Retinal pigment epithelial cell (primary cell): Measurements from ENCODE around the gene CAPG.
"Not testable (repeated sequence)": the region's sequence is repeated elsewhere in the genome, so short reads cannot be mapped to it uniquely, and the experiment has no call there.

Experiments used
- DNase-seq: peaks from one replicate; pipeline ENCODE4 v3.0.0-alpha.2; 2010; ENCODE audit warnings: low read depth
- H3K4me3 ChIP-seq: 2 replicates; pipeline ENCODE4 v1.5.1; 2011; ENCODE audit warnings: mild to moderate bottlenecking, low read length, control low read depth, moderate library complexity
- CTCF ChIP-seq: conservative IDR thresholded peaks from 2 replicates; pipeline ENCODE4 v1.5.1; 2011; ENCODE audit warnings: low read depth, low read length, control low read depth, inconsistent platforms

The CAPG gene

GRCh38 chr2:85445316-85446295 is 35.4 kb upstream of the CAPG start:
- no peak for DNase-seq
- H3K4me3 ChIP-seq: no peak overlapping the region

GRCh38 chr2:85444629-85445172 is 34.5 kb upstream of the CAPG start:
- DNase-seq: no peak
- no peak for TF ChIP-seq CTCF
- H3K4me3 ChIP-seq: no peak overlapping the region

More at GRCh38 chr2:85445316-85446295, 35.4 kb upstream of the CAPG start:
- TF ChIP-seq CTCF: no peak

DNA sequence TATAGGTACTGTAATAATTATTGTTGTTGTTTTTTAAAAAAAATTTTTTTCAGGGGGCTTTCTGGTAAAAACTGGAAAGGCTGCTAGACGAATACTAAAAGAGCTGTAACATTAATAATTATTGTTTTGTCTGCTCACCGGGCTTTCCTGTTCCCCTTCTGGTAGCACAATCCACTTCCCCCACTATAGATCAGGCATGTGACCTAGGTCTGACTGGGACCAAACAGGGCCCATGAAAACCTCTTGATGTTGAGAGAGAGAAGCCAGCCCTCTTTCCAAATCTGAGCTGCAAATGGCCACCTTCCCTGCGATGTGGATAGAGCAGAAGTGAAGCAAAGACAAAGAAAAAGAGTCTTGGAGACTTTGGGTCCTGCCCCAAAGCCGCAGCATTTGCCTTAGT is 31.7 kb upstream of the CAPG start:
- no peak overlapping the region for H3K4me3 ChIP-seq
- TF ChIP-seq CTCF: no peak
- no peak for DNase-seq

GRCh38 chr2:85440729-85441128 is 30.6 kb upstream of the CAPG start:
- TF ChIP-seq CTCF: no peak
- H3K4me3 ChIP-seq: no peak overlapping the region
- no peak for DNase-seq

- H3K4me3 ChIP-seq: no peak overlapping the region
- no peak for DNase-seq
- no peak for TF ChIP-seq CTCF
These were observed 29.8 kb upstream of the CAPG start for GRCh38 chr2:85439986-85440385.

GRCh38 chr2:85439569-85439968 is 29.4 kb upstream of the CAPG start:
- not testable (repeated sequence) for DNase-seq, H3K4me3 ChIP-seq

- H3K4me3 ChIP-seq: no peak overlapping the region
- DNase-seq: no peak
- TF ChIP-seq CTCF: no peak
These were observed 28.9 kb upstream of the CAPG start for GRCh38 chr2:85439025-85439472.
